ENCODE measurements around the gene PIK3R3.

DNA sequence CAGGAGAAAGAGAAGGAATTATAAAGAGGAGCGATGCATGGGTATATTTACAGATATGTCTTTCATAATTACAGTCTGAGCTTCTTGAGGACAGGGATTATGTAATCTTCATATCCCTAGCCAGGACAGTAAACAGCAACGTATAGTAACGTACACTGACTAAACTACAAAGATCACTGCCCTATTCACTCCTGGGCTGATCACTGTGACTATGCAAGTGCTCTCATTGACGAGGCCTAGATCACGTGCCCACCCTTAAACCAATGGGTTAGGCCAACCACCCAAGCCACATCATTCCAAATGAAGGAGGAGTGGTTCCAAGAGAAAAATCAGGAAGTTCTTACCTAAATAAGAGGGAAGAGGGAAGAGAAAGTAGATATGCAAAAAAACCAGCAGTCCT, 18.5 kb downstream of the PIK3R3 start:
- TF ChIP-seq POLR2AphosphoS5 (IDR thresholded peaks at IDR 0.05; ENCODE audit: low read depth, low read length) (no peak), SIN3A (IDR thresholded peaks at IDR 0.05; ENCODE audit: borderline replicate concordance, insufficient read depth, low read depth, low read length) (no peak), TCF7L2 (IDR thresholded peaks at IDR 0.05; ENCODE audit: low read depth, low read length) (no peak)
- TF ChIP-seq, protein P1, sequence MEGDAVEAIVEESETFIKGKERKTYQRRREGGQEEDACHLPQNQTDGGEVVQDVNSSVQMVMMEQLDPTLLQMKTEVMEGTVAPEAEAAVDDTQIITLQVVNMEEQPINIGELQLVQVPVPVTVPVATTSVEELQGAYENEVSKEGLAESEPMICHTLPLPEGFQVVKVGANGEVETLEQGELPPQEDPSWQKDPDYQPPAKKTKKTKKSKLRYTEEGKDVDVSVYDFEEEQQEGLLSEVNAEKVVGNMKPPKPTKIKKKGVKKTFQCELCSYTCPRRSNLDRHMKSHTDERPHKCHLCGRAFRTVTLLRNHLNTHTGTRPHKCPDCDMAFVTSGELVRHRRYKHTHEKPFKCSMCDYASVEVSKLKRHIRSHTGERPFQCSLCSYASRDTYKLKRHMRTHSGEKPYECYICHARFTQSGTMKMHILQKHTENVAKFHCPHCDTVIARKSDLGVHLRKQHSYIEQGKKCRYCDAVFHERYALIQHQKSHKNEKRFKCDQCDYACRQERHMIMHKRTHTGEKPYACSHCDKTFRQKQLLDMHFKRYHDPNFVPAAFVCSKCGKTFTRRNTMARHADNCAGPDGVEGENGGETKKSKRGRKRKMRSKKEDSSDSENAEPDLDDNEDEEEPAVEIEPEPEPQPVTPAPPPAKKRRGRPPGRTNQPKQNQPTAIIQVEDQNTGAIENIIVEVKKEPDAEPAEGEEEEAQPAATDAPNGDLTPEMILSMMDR (IDR thresholded peaks at IDR 0.05) = no peak
- TF ChIP-seq, protein P2, sequence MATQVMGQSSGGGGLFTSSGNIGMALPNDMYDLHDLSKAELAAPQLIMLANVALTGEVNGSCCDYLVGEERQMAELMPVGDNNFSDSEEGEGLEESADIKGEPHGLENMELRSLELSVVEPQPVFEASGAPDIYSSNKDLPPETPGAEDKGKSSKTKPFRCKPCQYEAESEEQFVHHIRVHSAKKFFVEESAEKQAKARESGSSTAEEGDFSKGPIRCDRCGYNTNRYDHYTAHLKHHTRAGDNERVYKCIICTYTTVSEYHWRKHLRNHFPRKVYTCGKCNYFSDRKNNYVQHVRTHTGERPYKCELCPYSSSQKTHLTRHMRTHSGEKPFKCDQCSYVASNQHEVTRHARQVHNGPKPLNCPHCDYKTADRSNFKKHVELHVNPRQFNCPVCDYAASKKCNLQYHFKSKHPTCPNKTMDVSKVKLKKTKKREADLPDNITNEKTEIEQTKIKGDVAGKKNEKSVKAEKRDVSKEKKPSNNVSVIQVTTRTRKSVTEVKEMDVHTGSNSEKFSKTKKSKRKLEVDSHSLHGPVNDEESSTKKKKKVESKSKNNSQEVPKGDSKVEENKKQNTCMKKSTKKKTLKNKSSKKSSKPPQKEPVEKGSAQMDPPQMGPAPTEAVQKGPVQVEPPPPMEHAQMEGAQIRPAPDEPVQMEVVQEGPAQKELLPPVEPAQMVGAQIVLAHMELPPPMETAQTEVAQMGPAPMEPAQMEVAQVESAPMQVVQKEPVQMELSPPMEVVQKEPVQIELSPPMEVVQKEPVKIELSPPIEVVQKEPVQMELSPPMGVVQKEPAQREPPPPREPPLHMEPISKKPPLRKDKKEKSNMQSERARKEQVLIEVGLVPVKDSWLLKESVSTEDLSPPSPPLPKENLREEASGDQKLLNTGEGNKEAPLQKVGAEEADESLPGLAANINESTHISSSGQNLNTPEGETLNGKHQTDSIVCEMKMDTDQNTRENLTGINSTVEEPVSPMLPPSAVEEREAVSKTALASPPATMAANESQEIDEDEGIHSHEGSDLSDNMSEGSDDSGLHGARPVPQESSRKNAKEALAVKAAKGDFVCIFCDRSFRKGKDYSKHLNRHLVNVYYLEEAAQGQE (IDR thresholded peaks at IDR 0.05; ENCODE audit: insufficient read depth in 1 of 2, low read depth in 2 of 2, low read length in 1 of 2) = no peak

All from Panc1 (cell line).